HG03521 (cell line): Measurements from ENCODE around the gene TP53I13.

Experiments
- ATAC-seq: cut with Tn5 transposase; IDR thresholded peaks from one replicate; pipeline ENCODE4 v1.9.1; 2021; ENCODE audit warnings: mild to moderate bottlenecking, moderate library complexity; ENCODE audit not compliant: unreplicated experiment

The TP53I13 gene

GRCh38 chr17:29566473-29567303 lies 1.8 kb upstream of the TP53I13 start, which contains the start of gene ABHD15:
Gene ABHD15 (minus strand): TSS chr17:29567037. CDS start chr17:29566966, 71 bp downstream.
- peak; percentile 29 for ATAC-seq

GRCh38 chr17:29567304-29567553 lies 1.3 kb upstream of the TP53I13 start:
- ATAC-seq: peak; percentile 5

GRCh38 chr17:29567554-29568330 lies 759 bp upstream of the TP53I13 start:
- ATAC-seq: peak; percentile 27

- ATAC-seq: no peak
Measured at GRCh38 chr17:29569245-29569950, 897 bp downstream of the TP53I13 start.

GRCh38 chr17:29570521-29570920 lies 2.0 kb downstream of the TP53I13 start:
- ATAC-seq: no peak

- ATAC-seq: no peak
Measured at GRCh38 chr17:29571486-29571882, 3.0 kb downstream of the TP53I13 start.

GRCh38 chr17:29571883-29572681 lies 3.6 kb downstream of the TP53I13 start:
- no peak for ATAC-seq

- no peak for ATAC-seq
Measured at GRCh38 chr17:29572691-29573557, 4.4 kb downstream of the TP53I13 start.

- no peak for ATAC-seq
Measured at GRCh38 chr17:29573558-29573869, 5.0 kb downstream of the TP53I13 start.

- no peak for ATAC-seq
Measured at GRCh38 chr17:29573871-29574731, 5.6 kb downstream of the TP53I13 start.

GRCh38 chr17:29574732-29575510 lies 6.4 kb downstream of the TP53I13 start:
- ATAC-seq: no peak

GRCh38 chr17:29575511-29576213 lies 7.2 kb downstream of the TP53I13 start:
- ATAC-seq: no peak

GRCh38 chr17:29576214-29577000 lies 7.9 kb downstream of the TP53I13 start:
- ATAC-seq: no peak

GRCh38 chr17:29577001-29577370 lies 8.5 kb downstream of the TP53I13 start:
- ATAC-seq: no peak

- no peak for ATAC-seq
Measured at GRCh38 chr17:29577385-29578211, 9.1 kb downstream of the TP53I13 start.
